ENCODE results near the gene ZSCAN16. TPM values are rescaled to one million over a fixed set of nuclear protein-coding genes. Genes with fewer than 3 reads are reported as not detected.

Gene ZSCAN16
- total and polyA plus RNA-seq, 5 donors from 2014 or later: 8.0 to 26.5 (median 13.0) TPM

DNA sequence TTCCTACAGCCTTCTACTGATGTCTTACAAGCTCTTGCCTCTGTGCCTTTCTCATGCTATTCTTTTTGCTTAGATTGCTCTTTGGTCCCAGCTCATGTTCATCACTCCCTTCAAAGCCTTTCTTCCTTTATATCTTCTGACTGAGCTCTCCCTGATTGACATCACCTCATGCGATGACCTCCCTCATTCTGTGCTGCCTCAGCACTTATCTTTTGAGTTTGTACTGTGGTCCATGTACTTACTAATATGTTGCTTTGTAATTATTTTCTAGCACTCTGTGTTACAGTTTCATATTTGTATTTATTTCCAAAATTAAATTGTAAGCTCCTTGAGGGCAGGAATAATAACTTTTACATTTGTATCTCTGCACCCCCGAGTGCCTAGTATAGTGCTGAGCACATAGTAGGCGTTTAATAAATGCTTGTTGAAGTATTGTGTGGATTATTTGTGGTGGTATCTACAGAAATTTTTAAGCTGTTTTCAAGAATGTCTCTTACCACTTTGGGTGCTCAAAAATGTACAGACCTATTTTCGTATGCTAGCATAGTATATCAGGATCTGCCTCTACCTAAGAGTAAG is 34.7 kb downstream of the ZSCAN16 start:
- H3K9me3 ChIP-seq (ENCODE audit: control insufficient read depth in 2 of 2, low read length in 2 of 2): no peaks in the 10 kb centered on the region
- H3K36me3 Mint-ChIP-seq: peaks cover 53% of the 10 kb centered on the region
- no peak for ATAC-seq (ENCODE audit: low read depth in 2 of 2)

DNA sequence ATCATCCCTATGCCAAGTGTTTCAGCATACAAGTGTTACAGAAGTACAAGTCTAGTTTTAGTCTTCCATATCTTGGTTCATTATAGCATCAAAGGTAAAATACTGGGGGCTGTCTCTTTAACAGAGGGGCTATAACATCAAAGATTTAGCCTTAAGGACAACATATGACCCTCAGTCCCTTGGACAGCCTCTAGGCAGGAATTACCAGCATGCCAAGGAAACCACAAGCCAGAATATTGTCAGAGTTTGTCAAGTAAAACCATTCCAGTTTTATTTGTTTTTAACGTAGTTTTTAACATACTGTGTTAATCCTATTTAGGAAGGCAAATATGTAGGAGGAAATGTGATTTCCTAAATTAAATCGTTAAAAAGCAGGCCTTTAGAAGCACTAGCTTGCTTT is 35.8 kb downstream of the ZSCAN16 start:
- Mint-ChIP-seq H3K27ac (no peak overlapping the region), H3K4me1 (peaks cover 6 to 18% (median 12%) of the 10 kb centered on the region in 4 donors), H3K4me3 (no peak overlapping the region), H3K27me3 (no peaks in the 10 kb centered on the region), H3K9me3 (peaks cover 0 to 7% (median 0%) of the 10 kb centered on the region in 7 donors), H3K36me3 (peaks cover 45% of the 10 kb centered on the region)
- ATAC-seq (ENCODE audit: low read depth in 2 of 2) (no peak), DNase-seq (no peak)
- H3K4me3 ChIP-seq (ENCODE audit: low read depth, low read length): no peak overlapping the region
- peaks cover 8% of the 10 kb centered on the region for H3K4me1 ChIP-seq (ENCODE audit: control insufficient read depth, insufficient read depth, low read length, poor library complexity, severe bottlenecking)
- no peak overlapping the region for H3K27ac ChIP-seq (ENCODE audit: insufficient read depth, low read length, poor library complexity, severe bottlenecking)
- H3K36me3 ChIP-seq (ENCODE audit: control insufficient read depth, insufficient read depth, low read length): peaks cover 17% of the 10 kb centered on the region
- no peaks in the 10 kb centered on the region for H3K27me3 ChIP-seq (ENCODE audit: control insufficient read depth, insufficient read depth, low read length)
- no peaks in the 10 kb centered on the region for H3K9me3 ChIP-seq (ENCODE audit: control insufficient read depth in 2 of 2, low read length in 2 of 2)

More for the DNA sequence above, 34.7 kb downstream of the ZSCAN16 start:
- H3K27me3 ChIP-seq (ENCODE audit: control insufficient read depth, insufficient read depth, low read length): no peaks in the 10 kb centered on the region
- H3K4me1 ChIP-seq (ENCODE audit: control insufficient read depth, insufficient read depth, low read length, poor library complexity, severe bottlenecking): peaks cover 8% of the 10 kb centered on the region
- no peak overlapping the region for H3K4me3 Mint-ChIP-seq
- H3K4me1 Mint-ChIP-seq: peaks cover 6 to 18% (median 12%) of the 10 kb centered on the region in 4 donors
- no peak overlapping the region for H3K27ac ChIP-seq (ENCODE audit: insufficient read depth, low read length, poor library complexity, severe bottlenecking)
- peaks cover 27% of the 10 kb centered on the region for H3K36me3 ChIP-seq (ENCODE audit: control insufficient read depth, insufficient read depth, low read length)
- H3K27ac Mint-ChIP-seq: no peak overlapping the region
- DNase-seq: no peak
- peaks cover 0 to 7% (median 3%) of the 10 kb centered on the region in 7 donors for H3K9me3 Mint-ChIP-seq
- H3K27me3 Mint-ChIP-seq: no peaks in the 10 kb centered on the region
- H3K4me3 ChIP-seq (ENCODE audit: low read depth, low read length): no peak overlapping the region

DNA sequence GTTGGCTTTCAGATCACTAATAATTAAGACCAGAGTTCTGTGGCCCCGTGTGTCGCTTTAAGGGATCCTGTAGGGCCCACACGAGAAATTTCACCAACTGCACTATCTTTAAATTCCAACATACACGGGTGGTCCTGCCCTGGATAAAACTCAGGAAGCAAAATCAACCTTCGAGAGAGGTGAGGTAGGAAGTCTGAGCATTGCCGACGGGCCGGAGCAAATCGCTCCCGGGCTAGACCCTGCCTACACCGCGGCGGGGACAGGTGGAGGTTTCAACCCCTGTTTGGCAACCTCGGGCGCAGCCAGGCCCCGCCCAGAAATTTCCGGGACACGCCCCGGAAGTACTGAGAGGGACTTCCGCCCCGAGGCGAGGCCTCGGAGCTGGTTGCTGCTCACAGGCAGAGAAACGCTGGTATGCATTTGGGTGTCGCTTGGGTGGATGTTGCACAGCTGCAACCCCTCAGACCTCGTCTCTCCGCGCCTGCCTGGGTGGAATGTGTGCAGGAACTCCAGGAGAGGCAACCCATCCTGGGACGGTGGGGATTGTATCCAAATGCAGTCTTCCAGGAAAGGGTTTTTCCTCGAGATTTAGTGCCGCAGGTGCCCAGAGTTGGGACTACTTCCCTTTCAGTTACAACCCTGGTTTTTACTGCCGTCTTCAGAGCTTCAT is 37.1 kb downstream of the ZSCAN16 start:
- peak overlapping the region; percentile 22 to 85 (median 76) for H3K4me3 Mint-ChIP-seq
- H3K9me3 ChIP-seq (ENCODE audit: control insufficient read depth in 2 of 2, low read length in 2 of 2): no peaks in the 10 kb centered on the region
- H3K27ac ChIP-seq (ENCODE audit: insufficient read depth, low read length, poor library complexity, severe bottlenecking): no peak overlapping the region
- peaks cover 2% of the 10 kb centered on the region for H3K27me3 ChIP-seq (ENCODE audit: control insufficient read depth, insufficient read depth, low read length)
- ATAC-seq (ENCODE audit: low read depth in 2 of 2) (peak; percentile 90 to 96), DNase-seq (peak; percentile 63 to 83 (median 80))
- peak overlapping the region in 2 of 3 donors; percentile 47 to 52 for H3K27ac Mint-ChIP-seq
- peaks cover 4% of the 10 kb centered on the region for H3K27me3 Mint-ChIP-seq
- H3K36me3 Mint-ChIP-seq: peaks cover 36% of the 10 kb centered on the region
- H3K4me3 ChIP-seq (ENCODE audit: low read depth, low read length): peak overlapping the region; percentile 60
- H3K4me1 Mint-ChIP-seq: peaks cover 6 to 18% (median 12%) of the 10 kb centered on the region in 4 donors
- H3K36me3 ChIP-seq (ENCODE audit: control insufficient read depth, insufficient read depth, low read length): peaks cover 7% of the 10 kb centered on the region
- H3K4me1 ChIP-seq (ENCODE audit: control insufficient read depth, insufficient read depth, low read length, poor library complexity, severe bottlenecking): peaks cover 8% of the 10 kb centered on the region
- H3K9me3 Mint-ChIP-seq: peaks cover 0 to 7% (median 1%) of the 10 kb centered on the region in 7 donors

DNA sequence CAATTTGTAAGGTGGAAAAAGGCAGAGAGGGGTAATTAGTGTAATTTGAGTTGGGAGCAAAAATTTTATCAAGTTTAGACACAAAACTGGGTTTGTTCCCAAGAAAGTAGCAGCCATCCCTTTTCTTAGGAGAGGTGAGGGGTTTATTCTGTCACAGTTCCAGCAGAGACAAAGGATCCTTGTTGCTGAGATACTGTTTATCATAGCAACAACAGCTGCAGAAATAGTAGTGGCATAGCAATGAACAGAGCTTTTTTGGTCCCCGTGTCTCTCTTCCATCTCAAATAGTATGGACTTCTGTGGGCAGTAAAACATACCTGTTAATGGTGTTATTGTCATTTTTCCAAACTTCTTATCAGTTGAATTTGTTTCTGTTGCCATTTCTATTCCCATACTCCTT is 41.2 kb downstream of the ZSCAN16 start:
- no peak overlapping the region for H3K4me3 ChIP-seq (ENCODE audit: low read depth, low read length)
- peaks cover 17% of the 10 kb centered on the region for H3K36me3 Mint-ChIP-seq
- no peak for ATAC-seq (ENCODE audit: low read depth in 2 of 2)

DNA sequence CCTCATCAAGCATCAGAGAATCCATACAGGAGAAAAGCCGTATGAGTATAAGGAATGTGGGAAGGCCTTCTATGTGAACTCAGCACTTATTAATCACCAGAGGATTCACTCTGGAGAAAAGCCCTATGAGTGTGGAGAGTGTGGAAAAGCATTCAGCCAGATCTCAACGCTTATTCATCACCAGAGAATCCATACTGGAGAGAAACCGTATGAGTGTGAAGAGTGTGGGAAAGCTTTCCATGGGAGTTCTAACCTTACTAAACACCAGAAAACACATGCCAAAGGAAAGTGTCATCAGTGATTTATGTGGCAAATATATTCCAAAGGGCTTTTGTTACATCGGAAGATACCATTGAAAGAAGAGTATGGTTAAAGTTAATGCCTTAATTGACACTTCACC is 42.7 kb downstream of the ZSCAN16 start:
- H3K4me1 ChIP-seq (ENCODE audit: control insufficient read depth, insufficient read depth, low read length, poor library complexity, severe bottlenecking): no peaks in the 10 kb centered on the region
- H3K27ac Mint-ChIP-seq: no peak overlapping the region
- H3K27me3 Mint-ChIP-seq: peaks cover 21% of the 10 kb centered on the region
- peaks cover 0 to 4% (median 0%) of the 10 kb centered on the region in 7 donors for H3K9me3 Mint-ChIP-seq
- DNase-seq (no peak), ATAC-seq (ENCODE audit: low read depth in 2 of 2) (no peak)
- no peak overlapping the region for H3K4me3 Mint-ChIP-seq
- H3K27me3 ChIP-seq (ENCODE audit: control insufficient read depth, insufficient read depth, low read length): peaks cover 4% of the 10 kb centered on the region
- no peak overlapping the region for H3K27ac ChIP-seq (ENCODE audit: insufficient read depth, low read length, poor library complexity, severe bottlenecking)
- H3K9me3 ChIP-seq (ENCODE audit: control insufficient read depth in 2 of 2, low read length in 2 of 2): no peaks in the 10 kb centered on the region
- peaks cover 18% of the 10 kb centered on the region for H3K36me3 Mint-ChIP-seq
- no peak overlapping the region for H3K4me3 ChIP-seq (ENCODE audit: low read depth, low read length)
- H3K36me3 ChIP-seq (ENCODE audit: control insufficient read depth, insufficient read depth, low read length): no peaks in the 10 kb centered on the region
- H3K4me1 Mint-ChIP-seq: peaks cover 0 to 6% (median 4%) of the 10 kb centered on the region in 4 donors

More for the DNA sequence above, 41.2 kb downstream of the ZSCAN16 start:
- H3K27me3 ChIP-seq (ENCODE audit: control insufficient read depth, insufficient read depth, low read length): peaks cover 4% of the 10 kb centered on the region
- no peak for DNase-seq
- Mint-ChIP-seq H3K9me3 (peaks cover 0 to 5% (median 0%) of the 10 kb centered on the region in 7 donors), H3K4me1 (peaks cover 5 to 18% (median 6%) of the 10 kb centered on the region in 4 donors), H3K4me3 (no peak overlapping the region), H3K27ac (no peak overlapping the region), H3K27me3 (peaks cover 15% of the 10 kb centered on the region)
- no peaks in the 10 kb centered on the region for H3K36me3 ChIP-seq (ENCODE audit: control insufficient read depth, insufficient read depth, low read length)
- no peaks in the 10 kb centered on the region for H3K9me3 ChIP-seq (ENCODE audit: control insufficient read depth in 2 of 2, low read length in 2 of 2)
- peaks cover 8% of the 10 kb centered on the region for H3K4me1 ChIP-seq (ENCODE audit: control insufficient read depth, insufficient read depth, low read length, poor library complexity, severe bottlenecking)
- H3K27ac ChIP-seq (ENCODE audit: insufficient read depth, low read length, poor library complexity, severe bottlenecking): no peak overlapping the region

DNA sequence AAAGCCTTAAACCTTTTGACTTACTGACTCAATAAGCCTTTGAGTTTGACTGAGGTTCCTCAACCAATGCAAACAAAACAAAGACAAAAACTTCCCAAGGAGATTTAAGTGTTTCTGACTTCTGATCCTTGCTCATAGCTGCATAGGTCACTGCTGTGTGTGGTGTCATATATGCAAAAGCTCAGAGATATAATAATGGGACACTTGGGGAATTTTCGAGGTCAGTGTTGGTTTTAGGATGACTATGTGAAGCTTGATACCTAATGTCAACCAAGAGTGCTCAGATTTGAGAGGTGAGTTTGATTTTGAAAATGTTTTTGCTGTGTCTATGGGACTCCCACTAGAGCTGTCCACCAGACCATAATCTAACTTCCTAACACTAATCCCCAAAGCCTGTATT is 43.5 kb downstream of the ZSCAN16 start:
- no peaks in the 10 kb centered on the region for H3K4me1 Mint-ChIP-seq
- Histone ChIP-seq H3K36me3 (ENCODE audit: control insufficient read depth, insufficient read depth, low read length) (no peaks in the 10 kb centered on the region), H3K4me3 (ENCODE audit: low read depth, low read length) (no peak overlapping the region), H3K9me3 (ENCODE audit: control insufficient read depth in 2 of 2, low read length in 2 of 2) (no peaks in the 10 kb centered on the region), H3K27me3 (ENCODE audit: control insufficient read depth, insufficient read depth, low read length) (peaks cover 4% of the 10 kb centered on the region), H3K27ac (ENCODE audit: insufficient read depth, low read length, poor library complexity, severe bottlenecking) (no peak overlapping the region), H3K4me1 (ENCODE audit: control insufficient read depth, insufficient read depth, low read length, poor library complexity, severe bottlenecking) (no peaks in the 10 kb centered on the region)
- H3K36me3 Mint-ChIP-seq: peaks cover 15% of the 10 kb centered on the region
- H3K27ac Mint-ChIP-seq: no peak overlapping the region
- no peak for ATAC-seq (ENCODE audit: low read depth in 2 of 2)
- no peak overlapping the region for H3K4me3 Mint-ChIP-seq
- peaks cover 21% of the 10 kb centered on the region for H3K27me3 Mint-ChIP-seq
- H3K9me3 Mint-ChIP-seq: peaks cover 0 to 1% (median 0%) of the 10 kb centered on the region in 7 donors
- DNase-seq: no peak

DNA sequence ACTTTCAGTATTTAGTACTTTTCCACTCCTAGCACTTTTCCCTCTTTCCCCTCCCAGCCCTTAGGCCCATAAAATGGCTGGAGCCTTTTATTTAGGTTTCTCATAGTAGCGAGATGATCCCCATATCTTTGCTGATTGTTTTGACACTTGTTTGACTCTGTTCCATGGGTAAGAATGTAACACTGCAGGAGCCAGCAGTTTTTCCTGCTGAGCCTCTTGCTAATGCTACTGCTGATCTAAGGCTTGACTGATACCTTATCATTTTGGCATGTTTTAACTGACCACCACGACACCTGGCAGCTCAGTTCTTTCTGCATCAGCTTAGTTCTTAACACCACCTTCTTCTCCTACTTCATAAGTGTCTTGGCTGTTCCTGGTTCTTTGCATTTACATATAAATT is 46.9 kb downstream of the ZSCAN16 start:
- Mint-ChIP-seq H3K9me3 (peaks cover 0 to 4% (median 0%) of the 10 kb centered on the region in 7 donors), H3K27me3 (peaks cover 45% of the 10 kb centered on the region), H3K36me3 (peaks cover 10% of the 10 kb centered on the region), H3K4me3 (no peak overlapping the region), H3K4me1 (no peaks in the 10 kb centered on the region), H3K27ac (no peak overlapping the region)
- no peaks in the 10 kb centered on the region for H3K4me1 ChIP-seq (ENCODE audit: control insufficient read depth, insufficient read depth, low read length, poor library complexity, severe bottlenecking)
- no peaks in the 10 kb centered on the region for H3K36me3 ChIP-seq (ENCODE audit: control insufficient read depth, insufficient read depth, low read length)
- ATAC-seq (ENCODE audit: low read depth in 2 of 2) (no peak), DNase-seq (no peak)
- no peaks in the 10 kb centered on the region for H3K9me3 ChIP-seq (ENCODE audit: control insufficient read depth in 2 of 2, low read length in 2 of 2)
- H3K27me3 ChIP-seq (ENCODE audit: control insufficient read depth, insufficient read depth, low read length): peaks cover 11% of the 10 kb centered on the region
- no peak overlapping the region for H3K27ac ChIP-seq (ENCODE audit: insufficient read depth, low read length, poor library complexity, severe bottlenecking)
- H3K4me3 ChIP-seq (ENCODE audit: low read depth, low read length): no peak overlapping the region
